Erythroblast (primary cell): ENCODE results near the gene GLYATL1.

Source experiments
- GATA1 ChIP-seq: IDR thresholded peaks from 2 replicates; pipeline ENCODE4 v1.6.1; 2011; ENCODE audit warnings: low read depth, mild to moderate bottlenecking, control low read depth, low read length, moderate library complexity
- POLR2A ChIP-seq: IDR thresholded peaks from 2 replicates; pipeline ENCODE4 v1.6.1; 2011; ENCODE audit warnings: mild to moderate bottlenecking, low read length

DNA sequence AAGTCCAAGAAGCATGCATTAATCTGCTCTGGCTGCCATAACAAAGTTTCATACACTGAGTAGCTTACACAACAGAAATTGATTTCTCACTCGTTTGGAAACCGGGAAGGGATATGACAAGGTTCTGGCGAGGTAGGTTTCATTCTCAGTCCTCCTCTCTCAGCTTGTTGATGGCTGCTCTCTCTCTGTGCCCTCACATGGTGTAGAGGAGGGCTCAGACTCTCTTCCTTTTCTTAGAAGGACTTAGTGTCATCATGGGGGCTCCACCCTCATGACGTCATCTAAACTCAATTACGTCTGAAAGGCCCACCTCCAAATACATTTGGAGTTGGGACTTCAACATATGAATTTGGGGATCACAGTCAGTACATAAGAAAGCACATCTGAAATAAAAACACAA is 18.6 kb downstream of the GLYATL1 start:
- TF ChIP-seq POLR2A = no peak
- no peak for TF ChIP-seq GATA1
